H1 (cell line): ENCODE results near the gene DDX19B. TPM values are rescaled to one million over a fixed set of nuclear protein-coding genes. Genes with fewer than 3 reads are reported as not detected.

ENCODE experiments used
- BRCA1 ChIP-seq: IDR thresholded peaks from 2 replicates; pipeline ENCODE4 v1.6.1; 2012; ENCODE audit warnings: low read depth, low read length, improper control_type of control experiment
- FOSL1 ChIP-seq: IDR thresholded peaks from 2 replicates; pipeline ENCODE4 v1.6.1; 2011; ENCODE audit warnings: mild to moderate bottlenecking, low read depth, low read length, moderate library complexity; ENCODE audit not compliant: insufficient read depth
- JUND ChIP-seq: IDR thresholded peaks from 2 replicates; pipeline ENCODE4 v1.6.1; 2011; ENCODE audit warnings: mild to moderate bottlenecking, improper control_type of control experiment, low read length
- KDM1A ChIP-seq: fragments of 200-600, 300-600 bp; sonication (generic); IDR thresholded peaks from 2 replicates; pipeline ENCODE4 v1.7.1; 2016; ENCODE audit warnings: mild to moderate bottlenecking, low read length, borderline replicate concordance
- POLR2A ChIP-seq, 2 experiments: IDR thresholded peaks; 1 replicate in 1 of 2; 2 replicates in 1 of 2; pipeline ENCODE4 v1.6.1; 2011; ENCODE audit warnings: low read depth in 2 of 2, low read length in 2 of 2, mild to moderate bottlenecking in 2 of 2; ENCODE audit errors: control extremely low read depth in 1 of 2
- RAD21 ChIP-seq, 2 experiments: IDR thresholded peaks in 1 of 2; conservative IDR thresholded peaks in 1 of 2; 2 replicates each; pipeline ENCODE4 v1.6.1; 2011; ENCODE audit warnings: low read depth in 2 of 2, low read length in 2 of 2, improper control_type of control experiment in 1 of 2, inconsistent platforms in 1 of 2, mild to moderate bottlenecking in 1 of 2, moderate library complexity in 1 of 2
- SIX5 ChIP-seq: IDR thresholded peaks from 2 replicates; pipeline ENCODE4 v1.6.1; 2011; ENCODE audit warnings: mild to moderate bottlenecking, low read depth, low read length
- SP1 ChIP-seq: IDR thresholded peaks from 2 replicates; pipeline ENCODE4 v1.6.1; 2011; ENCODE audit warnings: low read depth, low read length
- SP4 ChIP-seq: IDR thresholded peaks from 2 replicates; pipeline ENCODE4 v1.6.1; 2012; ENCODE audit warnings: low read length, inconsistent platforms
- TAF1 ChIP-seq: IDR thresholded peaks from 2 replicates; pipeline ENCODE4 v1.6.1; 2011; ENCODE audit warnings: mild to moderate bottlenecking, low read depth, low read length
- TAF7 ChIP-seq: optimal IDR thresholded peaks from 2 replicates; pipeline ENCODE3; 2011; ENCODE audit warnings: low read depth, mild to moderate bottlenecking, inconsistent platforms, low read length, moderate library complexity, borderline replicate concordance
- ZNF274 ChIP-seq: IDR thresholded peaks from 2 replicates; pipeline ENCODE4 v1.7.0; 2012; ENCODE audit warnings: low read length, borderline replicate concordance; ENCODE audit errors: extremely low read depth
- polyA plus RNA-seq, 7 experiments: library from polyadenylated mRNA; depleted of rRNA in 3 of 7; stranded (reverse) in 5 of 7; unstranded in 2 of 7; fragments of >200 nt in 5 of 7; fragments of 200-250 nt in 2 of 7; gene quantifications; 1 replicate in 5 of 7; 2 replicates in 1 of 7; 4 replicates in 1 of 7; pipeline versions ENCODE4 v1.2.1 to v1.2.3, GENCODE V29; 2011 to 2013; ENCODE audit warnings: missing spikeins in 2 of 7, mixed read lengths in 2 of 7
- total RNA-seq: library from RNA; stranded (reverse); fragmentation: NEBNext Ultra II Directional; extraction: Animal tissue kit (Norgen Biotek cat#: 25700); gene quantifications from 2 replicates; pipeline ENCODE4 v1.2.1, GENCODE V29; 2021

DDX19B gene
- total and polyA plus RNA-seq, 2 of the 8 experiments (the other 6 are each of a cell fraction or from before 2014, with no cell fraction given), result 40.5 to 42.7 TPM

DNA sequence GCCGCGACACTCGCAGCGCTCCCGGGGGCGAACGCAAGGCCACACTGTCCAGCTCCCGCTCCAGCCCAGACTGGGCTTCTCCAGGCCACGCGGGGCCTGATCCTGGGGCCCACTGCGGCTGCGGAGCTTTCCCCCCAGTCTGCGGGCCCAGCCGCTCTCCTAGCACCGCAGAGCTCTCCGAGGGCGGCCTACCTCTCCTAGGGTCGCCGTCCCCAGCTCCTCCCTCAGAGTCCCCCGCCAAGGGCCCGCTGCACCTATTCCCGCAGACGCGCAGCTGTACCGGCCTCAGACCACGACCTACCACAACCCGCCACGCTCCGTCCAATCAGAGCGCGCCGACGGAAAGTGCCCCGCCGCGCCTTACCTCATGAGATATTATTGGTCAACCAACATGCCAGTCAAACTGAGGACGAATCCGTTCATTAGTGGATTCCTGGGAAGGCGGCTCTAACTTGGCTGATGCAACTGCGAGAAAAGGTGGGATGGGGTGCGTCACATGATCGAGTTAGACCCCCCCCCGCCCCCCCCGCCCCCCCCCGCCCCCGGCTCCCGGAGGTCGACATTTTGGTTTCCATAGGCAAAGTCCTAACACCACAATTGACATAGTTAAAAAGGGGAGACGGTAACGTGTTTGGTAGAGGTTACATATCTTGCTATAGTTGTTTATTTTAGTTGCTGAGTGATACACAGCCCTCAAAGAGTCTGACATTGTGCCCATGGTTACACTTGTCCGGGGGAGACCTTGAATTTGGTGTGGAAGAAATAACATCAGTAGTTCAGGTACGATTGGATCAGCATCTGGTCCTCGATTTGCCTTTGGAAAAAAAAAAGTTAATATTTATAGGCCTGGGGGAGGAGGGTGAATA is 9.5 kb upstream of the DDX19B start, which contains the start of gene AARS1 (continued):
- TF ChIP-seq SIX5 (no peak), RAD21 (IDR thresholded peaks at IDR 0.05 in 1 of 2, conservative IDR thresholded peaks at IDR 0.05 in 1 of 2; ENCODE audit: low read depth in 2 of 2, low read length in 2 of 2) (no peak), POLR2A (IDR thresholded peaks at IDR 0.05; ENCODE audit: control extremely low read depth in 1 of 2, low read depth in 2 of 2, low read length in 2 of 2) (peak; percentile 97), FOSL1 (no peak), BRCA1 (no peak), ZNF274 (no peak), TAF7 (peak; percentile 95), TAF1 (peak; percentile 98), SP1 (peak; percentile 98), JUND (peak; percentile 75), KDM1A (no peak), SP4 (no peak)
